GM20000 (cell line): ENCODE measurements around the gene EHD4.

Experiments
- DNase-seq: peaks from one replicate; pipeline ENCODE4 v3.0.0; 2012; ENCODE audit warnings: low spot score
- TF ChIP-seq, protein P1 (sequence below): IDR thresholded peaks from 2 replicates; pipeline ENCODE4 v1.5.1; 2012; ENCODE audit warnings: mild to moderate bottlenecking, control low read depth; ENCODE audit errors: extremely low read depth, missing control alignments

The EHD4 gene

GRCh38 chr15:41904541-41905005, 67.8 kb downstream of the EHD4 start:
- peak; percentile 86 for DNase-seq
- TF ChIP-seq, protein P1, sequence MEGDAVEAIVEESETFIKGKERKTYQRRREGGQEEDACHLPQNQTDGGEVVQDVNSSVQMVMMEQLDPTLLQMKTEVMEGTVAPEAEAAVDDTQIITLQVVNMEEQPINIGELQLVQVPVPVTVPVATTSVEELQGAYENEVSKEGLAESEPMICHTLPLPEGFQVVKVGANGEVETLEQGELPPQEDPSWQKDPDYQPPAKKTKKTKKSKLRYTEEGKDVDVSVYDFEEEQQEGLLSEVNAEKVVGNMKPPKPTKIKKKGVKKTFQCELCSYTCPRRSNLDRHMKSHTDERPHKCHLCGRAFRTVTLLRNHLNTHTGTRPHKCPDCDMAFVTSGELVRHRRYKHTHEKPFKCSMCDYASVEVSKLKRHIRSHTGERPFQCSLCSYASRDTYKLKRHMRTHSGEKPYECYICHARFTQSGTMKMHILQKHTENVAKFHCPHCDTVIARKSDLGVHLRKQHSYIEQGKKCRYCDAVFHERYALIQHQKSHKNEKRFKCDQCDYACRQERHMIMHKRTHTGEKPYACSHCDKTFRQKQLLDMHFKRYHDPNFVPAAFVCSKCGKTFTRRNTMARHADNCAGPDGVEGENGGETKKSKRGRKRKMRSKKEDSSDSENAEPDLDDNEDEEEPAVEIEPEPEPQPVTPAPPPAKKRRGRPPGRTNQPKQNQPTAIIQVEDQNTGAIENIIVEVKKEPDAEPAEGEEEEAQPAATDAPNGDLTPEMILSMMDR = peak; percentile 95

DNA sequence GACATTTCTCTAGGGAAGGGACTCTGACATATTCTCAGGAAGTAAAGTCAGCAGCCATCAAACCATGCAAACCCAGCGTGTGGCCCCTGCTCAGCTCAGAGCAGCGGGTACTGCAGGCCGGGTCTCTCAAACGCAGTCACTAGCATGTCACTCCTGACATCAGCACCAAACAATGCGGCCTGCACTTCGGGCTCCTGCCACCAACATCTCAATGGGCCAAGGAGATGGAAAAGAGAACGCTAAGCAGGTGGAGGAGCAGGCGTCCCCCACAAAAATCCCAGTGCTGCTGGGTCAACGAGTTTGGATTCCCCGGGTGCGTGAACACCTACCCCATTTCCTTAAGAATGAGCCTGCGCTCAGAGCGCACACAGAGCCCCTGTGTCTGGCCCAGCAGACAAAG, 68.6 kb downstream of the EHD4 start:
- TF ChIP-seq, protein P1 = no peak

DNA sequence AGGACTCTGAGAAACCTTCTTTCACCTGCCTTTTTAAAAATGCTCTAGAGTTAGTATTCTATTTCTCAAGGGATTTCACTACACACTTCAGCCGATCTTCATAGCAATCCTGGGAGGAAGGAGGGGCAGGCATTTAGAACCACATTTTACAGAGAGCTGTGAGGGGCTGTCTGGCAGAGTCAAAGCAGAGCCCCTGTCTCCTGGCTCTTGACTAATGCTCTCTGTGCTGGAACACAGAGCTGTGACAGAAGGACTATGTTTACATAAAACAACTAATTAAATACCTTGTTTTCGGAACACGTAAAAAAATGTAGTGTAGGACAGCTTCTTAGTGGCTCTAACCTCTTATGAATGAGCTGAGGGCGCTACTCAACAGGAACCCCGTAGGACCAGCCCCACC, 70.9 kb downstream of the EHD4 start:
- no peak for DNase-seq
- TF ChIP-seq, protein P1 = no peak

More for the DNA sequence above, 68.6 kb downstream of the EHD4 start:
- no peak for DNase-seq

DNA sequence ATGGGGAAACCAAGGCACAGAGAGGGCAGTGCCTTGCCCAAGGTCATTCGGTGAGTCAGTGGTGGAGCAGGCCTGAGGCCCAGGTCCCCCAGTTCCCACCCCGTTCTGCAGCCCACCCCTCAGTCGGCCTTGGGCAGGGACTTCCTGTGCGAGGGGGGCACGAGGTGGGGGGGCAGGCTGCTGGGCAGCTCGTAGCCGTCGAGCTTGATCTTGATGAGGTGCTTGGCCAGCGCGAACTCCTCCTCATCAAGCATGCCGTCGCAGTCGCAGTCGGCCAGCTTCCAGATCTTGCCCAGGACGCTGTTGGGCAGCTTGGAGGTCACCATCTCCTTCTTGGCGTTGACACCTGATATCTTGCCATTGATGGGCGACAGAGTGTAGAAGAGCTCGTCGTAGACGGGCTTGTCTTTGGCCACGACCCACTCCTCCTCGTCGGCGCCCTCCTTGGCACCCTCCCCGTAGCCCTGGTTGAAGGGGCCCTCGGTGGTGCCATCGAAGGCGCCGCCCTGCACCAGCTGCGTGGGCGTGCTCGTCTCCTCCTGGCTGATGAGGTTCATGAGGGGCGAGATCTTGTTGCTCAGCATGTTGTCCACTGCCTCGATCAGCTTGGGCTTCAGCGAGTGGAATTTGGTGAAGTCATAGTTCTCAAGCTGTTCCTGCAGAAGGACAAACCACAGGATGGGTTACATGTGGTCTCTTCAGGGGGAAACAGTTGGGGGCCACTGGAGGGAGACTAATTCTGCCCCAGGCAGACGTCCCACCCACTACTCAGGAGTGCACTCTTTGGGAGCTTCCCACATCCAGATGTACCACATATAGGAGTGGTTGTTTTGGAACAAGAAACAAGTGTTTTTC, 71.6 kb downstream of the EHD4 start:
- DNase-seq = no peak
- TF ChIP-seq, protein P1 = no peak

DNA sequence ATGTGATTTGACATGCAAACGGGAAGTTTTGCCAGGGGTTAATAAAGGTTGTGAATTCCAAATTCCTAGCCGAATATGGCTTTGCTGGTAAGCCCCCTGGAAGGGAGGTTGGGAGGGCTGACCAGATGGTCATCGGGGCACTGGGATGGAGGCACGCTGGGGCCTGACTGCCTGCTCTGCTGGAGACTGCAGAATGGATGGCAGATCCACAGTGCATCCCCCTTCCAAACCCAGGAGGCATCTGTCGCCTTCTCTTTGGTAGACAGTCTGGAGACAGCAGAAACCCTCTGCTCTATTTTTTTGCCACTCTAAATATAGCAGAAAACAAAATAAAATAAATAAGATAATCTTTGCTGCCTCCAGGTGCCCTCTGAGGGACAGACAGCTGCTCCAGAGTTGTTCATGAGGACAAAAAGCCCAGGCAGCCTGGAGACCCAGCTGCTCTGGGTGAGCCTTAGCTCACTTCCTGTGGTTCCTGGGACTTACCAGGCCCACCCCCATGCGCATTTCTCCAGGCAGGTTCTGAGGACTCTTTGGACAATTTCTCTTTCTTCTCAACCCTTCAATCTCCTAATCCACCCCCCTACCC, 72.4 kb downstream of the EHD4 start:
- DNase-seq = no peak
- TF ChIP-seq, protein P1 = no peak

DNA sequence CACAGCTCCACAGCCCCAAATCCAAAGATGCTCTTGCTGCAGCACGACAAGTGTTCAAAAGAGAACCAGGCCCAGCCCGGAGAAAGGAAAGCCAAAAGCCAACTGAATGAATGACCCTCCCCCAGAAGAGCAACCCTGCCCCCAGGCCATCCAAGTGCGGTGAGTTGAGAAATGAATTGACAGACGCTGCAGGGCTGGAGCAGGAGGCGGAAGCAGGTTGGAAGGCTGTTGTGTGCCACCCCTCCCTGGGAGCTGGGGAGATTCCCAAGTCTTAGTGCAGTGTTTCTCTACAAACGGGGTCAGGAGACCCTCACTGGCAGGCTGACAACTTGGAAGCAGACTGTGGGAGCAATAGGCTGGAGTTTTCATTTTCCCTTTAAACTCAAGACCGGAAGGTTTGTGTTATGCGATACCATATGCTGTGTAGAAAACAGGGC, 75.0 kb downstream of the EHD4 start:
- TF ChIP-seq, protein P1 = no peak
- no peak for DNase-seq

- TF ChIP-seq, protein P1 = no peak
- no peak for DNase-seq
Observed at GRCh38 chr15:41896566-41896965, 75.8 kb downstream of the EHD4 start.
